Stomach (tissue), 9 donors: ENCODE measurements around the gene UBR2. TPM values are rescaled to one million over a fixed set of nuclear protein-coding genes. Genes with fewer than 3 reads are reported as not detected.

ENCODE experiments used
- DNase-seq, 2 donors: peaks; one replicate each; pipeline versions ENCODE4 v3.0.0 to v3.0.0-alpha.2; 2013 to 2019
- H3K27ac ChIP-seq, 5 donors: fragments of 200-600 bp in 4 of 5; sonication (generic) in 4 of 5; one replicate each; pipeline ENCODE4 v1.5.1; 2013 to 2019; ENCODE audit warnings: mild to moderate bottlenecking in 1 of 5, moderate library complexity in 1 of 5
- H3K27me3 ChIP-seq, 3 donors: fragments of 200-600 bp; sonication (generic); one replicate each; pipeline ENCODE4 v1.5.1; 2017 to 2019; ENCODE audit warnings: mixed run types in 1 of 3
- H3K36me3 ChIP-seq, 4 donors: fragments of 200-600 bp; sonication (generic); 1 replicate in 3 of 4; 2 replicates in 1 of 4; pipeline ENCODE4 v1.5.1; 2016 to 2019
- H3K4me1 ChIP-seq, 4 donors: fragments of 200-600 bp; sonication (generic); one replicate each; pipeline ENCODE4 v1.5.1; 2016 to 2019
- H3K4me3 ChIP-seq, 4 donors: fragments of 200-600 bp; sonication (generic) in 3 of 4; one replicate each; pipeline ENCODE4 v1.5.1; 2016 to 2019; ENCODE audit warnings: mild to moderate bottlenecking in 1 of 4
- H3K9me3 ChIP-seq, 4 donors: fragments of 200-600 bp; sonication (generic); one replicate each; pipeline ENCODE4 v1.5.1; 2016 to 2019
- CTCF ChIP-seq, 7 experiments: fragments of 450-650 bp in 4 of 7; fragments of 200-600 bp in 3 of 7; sonication (generic) in 3 of 7; IDR thresholded peaks; one replicate each; pipeline ENCODE4 v1.5.1; 2016 to 2019; ENCODE audit warnings: antibody characterized with exemption in 7 of 7, control low read depth in 2 of 7, mild to moderate bottlenecking in 1 of 7
- EP300 ChIP-seq: sonication (generic); formaldehyde crosslinking; IDR thresholded peaks from one replicate; pipeline ENCODE4 v1.6.1; 2017; ENCODE audit warnings: antibody characterized with exemption
- POLR2A ChIP-seq, 4 donors: fragments of 450-650 bp; IDR thresholded peaks; one replicate each; pipeline ENCODE4 v1.6.1; 2016; ENCODE audit warnings: antibody characterized with exemption in 4 of 4, control low read depth in 2 of 4, mild to moderate bottlenecking in 1 of 4, moderate library complexity in 1 of 4
- POLR2AphosphoS5 ChIP-seq, 3 donors: sonication (generic); formaldehyde crosslinking; IDR thresholded peaks; one replicate each; pipeline ENCODE4 v1.6.1; 2016; ENCODE audit warnings: antibody characterized with exemption in 3 of 3
- WGBS, 5 donors: extraction: QIAGEN DNeasy Blood & Tissue Kit in 3 of 5; methylation state at CpG; one replicate each; pipeline versions ENCODE4 v1.1.5 to v1.1.7; 2013 to 2018; 5-methylcytosine and 5-hydroxymethylcytosine counted together
- intact Hi-C: fragments of 100-400 bp; cut with DNase I; formaldehyde crosslinking; loops from one replicate; pipeline ENCODE4 v1.15.1; 2023; ENCODE audit warnings: low total_unique reads
- polyA plus RNA-seq, 3 donors: library from polyadenylated mRNA; stranded (reverse); fragments of 200-250 nt; gene quantifications; one replicate each; pipeline ENCODE4 v1.2.3, GENCODE V29; 2013
- total RNA-seq, 5 donors: library from RNA; depleted of rRNA; stranded (reverse); fragments of >200 nt; gene quantifications; one replicate each; pipeline versions ENCODE4 v1.1.0 to v1.2.3, GENCODE V29; 2014 to 2016
- donor health status: healthy with polysubstance abuse.
- donor health status: Bipolar disorder and iron deficiency.
- donor health status: healthy.

The UBR2 gene
- total and polyA plus RNA-seq, 8 donors = 5.1 to 57.1 (median 19.8) TPM

- no peak for DNase-seq
- Histone ChIP-seq H3K4me1 (peaks cover 0 to 7% (median 2%) of the 10 kb centered on the region in 4 donors), H3K9me3 (peaks cover 3 to 12% (median 8%) of the 10 kb centered on the region in 4 donors), H3K27me3 (no peaks in the 10 kb centered on the region), H3K36me3 (no peaks in the 10 kb centered on the region), H3K27ac (no peak overlapping the region), H3K4me3 (no peak overlapping the region)
- no peak for TF ChIP-seq EP300
- no peak for TF ChIP-seq CTCF (IDR thresholded peaks at IDR 0.05)
- no peak for TF ChIP-seq POLR2AphosphoS5 (IDR thresholded peaks at IDR 0.05)
- no peak for TF ChIP-seq POLR2A (IDR thresholded peaks at IDR 0.05)
- intact Hi-C loops = no loop called here
- WGBS, 5 donors = 89 to 95% (median 91%) methylated on average over 6 of the region's 6 CpGs
Measured at GRCh38 chr6:42709871-42710270, 146.0 kb downstream of the UBR2 start.

GRCh38 chr6:42710316-42710715 is 146.5 kb downstream of the UBR2 start:
- H3K4me3 ChIP-seq = no peak overlapping the region
- H3K9me3 ChIP-seq = peaks cover 3 to 12% (median 8%) of the 10 kb centered on the region in 4 donors
- no peaks in the 10 kb centered on the region for H3K27me3 ChIP-seq
- DNase-seq = peak in 1 of 2 donors; percentile 77
- TF ChIP-seq EP300 (no peak), POLR2AphosphoS5 (IDR thresholded peaks at IDR 0.05) (no peak), POLR2A (IDR thresholded peaks at IDR 0.05) (no peak)
- intact Hi-C loops = no loop called here
- H3K27ac ChIP-seq = no peak overlapping the region
- H3K36me3 ChIP-seq = no peaks in the 10 kb centered on the region
- whole genome bisulfite sequencing, 5 donors = 25 to 39% (median 31%) methylated on average over 9 of the region's 9 CpGs
- H3K4me1 ChIP-seq = peaks cover 0 to 3% (median 0%) of the 10 kb centered on the region in 4 donors

- H3K4me1 ChIP-seq = peaks cover 0 to 3% (median 0%) of the 10 kb centered on the region in 4 donors
- H3K27ac ChIP-seq = no peak overlapping the region
- no peaks in the 10 kb centered on the region for H3K27me3 ChIP-seq
- TF ChIP-seq POLR2AphosphoS5 (IDR thresholded peaks at IDR 0.05) (no peak), POLR2A (IDR thresholded peaks at IDR 0.05) (no peak), CTCF (IDR thresholded peaks at IDR 0.05) (no peak), EP300 (no peak)
- peaks cover 3 to 12% (median 8%) of the 10 kb centered on the region in 4 donors for H3K9me3 ChIP-seq
- 83 to 91% (median 90%) methylated on average over 4 to 5 of the region's 5 CpGs for WGBS, 5 donors
- H3K36me3 ChIP-seq = no peaks in the 10 kb centered on the region
- DNase-seq = no peak
- H3K4me3 ChIP-seq = no peak overlapping the region
- intact Hi-C loops = no loop called here
Measured at GRCh38 chr6:42711930-42712329, 148.1 kb downstream of the UBR2 start.

GRCh38 chr6:42714098-42714761 is 150.4 kb downstream of the UBR2 start:
- H3K36me3 ChIP-seq = no peaks in the 10 kb centered on the region
- no peaks in the 10 kb centered on the region for H3K27me3 ChIP-seq
- intact Hi-C loops = no loop called here
- DNase-seq = no peak
- TF ChIP-seq EP300 (no peak), POLR2AphosphoS5 (IDR thresholded peaks at IDR 0.05) (no peak)
- H3K4me3 ChIP-seq = no peak overlapping the region
- no peak overlapping the region for H3K27ac ChIP-seq
- 52 to 63% (median 61%) methylated on average over 4 of the region's 4 CpGs for WGBS, 5 donors
- H3K9me3 ChIP-seq = peaks cover 3 to 12% (median 8%) of the 10 kb centered on the region in 4 donors
- peaks cover 0 to 3% (median 0%) of the 10 kb centered on the region in 4 donors for H3K4me1 ChIP-seq

- Histone ChIP-seq H3K9me3 (peaks cover 3 to 12% (median 8%) of the 10 kb centered on the region in 4 donors), H3K4me1 (no peaks in the 10 kb centered on the region), H3K27me3 (no peaks in the 10 kb centered on the region), H3K27ac (no peak overlapping the region), H3K4me3 (no peak overlapping the region), H3K36me3 (no peaks in the 10 kb centered on the region)
- intact Hi-C loops = no loop called here
- TF ChIP-seq POLR2A (IDR thresholded peaks at IDR 0.05) = no peak
- TF ChIP-seq CTCF (IDR thresholded peaks at IDR 0.05) = no peak
- no peak for TF ChIP-seq EP300
- no peak for TF ChIP-seq POLR2AphosphoS5 (IDR thresholded peaks at IDR 0.05)
- 86 to 92% (median 87%) methylated on average over 3 to 4 of the region's 4 CpGs for WGBS, 5 donors
- DNase-seq = no peak
Measured at GRCh38 chr6:42715871-42716270, 152.0 kb downstream of the UBR2 start.
